HG03196 (cell line): ENCODE measurements around the gene TNIK.
"Not testable (repeated sequence)": the region's sequence is repeated elsewhere in the genome, so short reads cannot be mapped to it uniquely, and the experiment has no call there.

Source experiments
- ATAC-seq: cut with Tn5 transposase; IDR thresholded peaks from one replicate; pipeline ENCODE4 v1.9.1; 2021; ENCODE audit not compliant: unreplicated experiment

Gene TNIK

DNA sequence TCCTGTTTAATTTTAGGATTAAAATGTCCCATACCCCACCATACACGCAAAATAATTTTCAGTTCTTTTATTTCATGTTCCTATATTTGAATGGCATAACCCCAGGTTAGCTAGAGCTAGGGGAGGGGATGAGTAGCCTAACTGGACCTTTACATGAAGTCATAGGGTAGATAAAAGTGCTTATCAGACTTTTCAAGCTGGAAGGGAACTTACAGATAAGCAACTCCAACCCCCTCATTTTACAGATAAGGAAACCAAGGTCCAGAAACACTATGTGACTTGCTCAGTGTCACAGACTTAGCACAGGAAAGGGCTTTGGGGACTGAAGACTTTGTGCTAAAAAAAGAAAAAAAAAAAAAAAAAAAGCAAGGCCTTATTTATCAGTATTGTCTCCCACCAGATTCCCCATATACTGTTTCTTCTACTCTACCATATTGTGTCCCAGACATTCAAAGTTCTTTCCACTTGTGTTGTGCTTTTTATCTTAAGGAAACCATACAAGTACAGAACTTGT lies 10.6 kb upstream of the TNIK start:
- ATAC-seq = no peak

DNA sequence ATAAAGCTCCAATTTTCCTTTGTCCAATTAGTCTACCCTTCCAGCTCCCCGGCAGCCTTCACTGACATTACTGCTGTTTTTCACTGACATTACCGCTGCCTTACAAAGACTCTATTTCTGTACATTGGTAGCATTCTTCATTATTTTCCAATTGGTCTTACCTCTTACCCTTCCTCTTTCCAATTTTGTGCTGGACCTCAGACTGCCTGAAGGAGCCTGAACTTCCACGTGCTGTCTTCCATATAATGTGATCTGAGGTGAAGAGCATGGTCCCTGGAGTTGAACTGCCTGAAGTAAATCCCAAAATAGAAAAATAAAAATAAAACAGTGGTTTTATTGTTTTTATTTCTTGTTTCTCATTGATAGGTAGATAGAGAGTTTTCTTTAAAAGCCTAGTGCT lies 9.2 kb upstream of the TNIK start:
- ATAC-seq = no peak

DNA sequence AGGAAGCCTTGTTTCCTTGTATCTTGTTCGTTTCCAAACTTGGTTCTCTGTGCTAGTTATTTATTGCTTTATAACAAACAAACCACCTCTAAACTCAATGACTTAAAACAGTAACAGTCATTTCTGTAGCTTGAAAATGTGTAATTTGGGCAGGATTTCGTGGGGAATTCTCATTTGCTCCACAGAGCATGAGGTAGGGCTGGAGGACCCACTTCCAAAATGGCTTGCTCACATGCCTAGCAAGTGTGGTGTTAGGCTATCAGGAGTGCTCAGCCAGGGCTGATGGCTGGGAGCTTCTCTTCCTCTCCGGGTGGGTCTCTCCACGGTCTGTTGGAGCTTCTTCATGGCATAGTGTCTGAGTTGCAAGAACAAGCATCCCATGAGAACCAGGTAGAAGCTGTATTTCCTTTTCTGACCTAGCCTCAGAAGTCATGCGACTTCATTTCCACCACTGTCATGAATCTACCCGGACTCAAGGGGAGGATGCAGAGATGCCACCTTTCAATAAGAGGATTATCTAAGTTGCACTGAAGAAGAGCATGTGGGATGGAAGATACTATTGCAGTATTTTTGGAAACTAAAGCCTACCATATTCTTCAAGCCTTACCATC lies 8.2 kb upstream of the TNIK start:
- ATAC-seq = no peak

DNA sequence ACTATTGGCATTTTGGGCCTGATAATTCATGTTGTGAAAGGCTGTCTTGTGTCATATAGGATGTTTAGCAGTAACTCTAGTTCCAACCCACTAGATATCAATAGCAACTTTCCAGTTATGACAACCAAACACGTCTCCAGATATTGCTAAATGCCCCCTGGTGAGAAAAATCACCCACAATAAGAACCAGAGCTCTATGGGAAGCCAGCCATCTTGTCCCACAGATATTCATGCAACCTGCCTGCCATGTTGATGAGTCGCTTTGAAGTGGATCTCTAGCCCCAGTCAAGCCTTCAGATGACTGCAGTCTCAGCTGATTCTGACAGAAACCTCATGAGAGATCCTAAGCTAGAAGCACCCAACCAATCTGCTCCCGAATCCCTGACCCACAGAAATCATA lies 5.6 kb upstream of the TNIK start:
- ATAC-seq = no peak

DNA sequence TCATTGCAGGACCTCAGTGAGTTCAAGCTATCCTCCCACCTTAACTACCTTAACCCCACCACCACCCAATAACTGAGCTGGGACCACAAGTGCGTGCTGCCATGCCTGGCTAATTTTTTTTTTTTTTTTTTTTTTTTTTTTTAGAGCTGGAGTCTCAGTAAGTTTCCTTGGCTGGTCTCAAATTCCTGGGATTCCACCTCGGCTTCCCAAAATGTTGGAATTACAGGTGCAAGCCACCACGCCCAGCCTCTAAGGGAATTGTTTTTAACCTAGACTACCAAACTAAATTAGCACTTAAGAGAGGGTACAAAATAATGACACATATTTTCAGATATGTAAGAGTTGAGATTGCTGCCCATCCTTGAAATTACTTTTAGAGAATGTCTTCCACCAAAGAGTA lies 4.3 kb upstream of the TNIK start:
- ATAC-seq = no peak

DNA sequence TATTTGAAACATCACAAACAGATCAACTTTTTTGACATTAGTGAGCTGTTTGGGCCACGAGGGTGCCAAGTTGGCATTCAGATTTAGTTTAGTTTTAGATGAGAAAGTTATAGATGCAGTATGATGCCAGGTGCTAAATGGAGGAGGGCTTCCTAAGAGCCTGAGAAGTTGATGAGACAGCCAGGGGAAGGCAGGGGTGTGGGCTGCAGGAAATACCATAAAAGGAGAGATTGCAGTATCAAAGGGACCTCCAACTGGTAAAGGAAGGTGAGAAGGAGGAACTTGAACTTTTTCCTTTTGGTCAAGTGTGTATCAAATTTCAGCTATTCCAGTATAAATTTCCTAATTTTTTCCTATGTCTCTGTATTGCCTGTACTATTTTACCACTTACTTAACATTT lies 2.0 kb upstream of the TNIK start:
- ATAC-seq = no peak

DNA sequence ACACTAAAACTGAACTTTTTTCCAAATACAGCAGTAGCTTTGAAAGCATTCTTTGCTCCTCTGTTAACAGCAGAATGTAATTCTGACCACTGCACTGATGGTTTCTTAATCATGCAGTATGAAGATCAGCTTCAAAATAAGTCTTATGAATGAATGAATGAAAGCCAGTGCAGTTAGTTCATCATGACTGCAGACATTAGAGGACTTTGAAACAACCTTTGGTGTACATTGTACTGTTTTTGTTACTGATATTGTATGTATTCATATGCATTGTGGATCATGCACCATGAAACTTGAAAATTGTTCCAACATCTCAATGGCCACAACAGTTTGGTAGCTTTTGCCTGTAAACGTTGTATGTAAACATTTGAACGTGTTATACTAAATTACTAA lies 1.3 kb upstream of the TNIK start:
- no peak for ATAC-seq

DNA sequence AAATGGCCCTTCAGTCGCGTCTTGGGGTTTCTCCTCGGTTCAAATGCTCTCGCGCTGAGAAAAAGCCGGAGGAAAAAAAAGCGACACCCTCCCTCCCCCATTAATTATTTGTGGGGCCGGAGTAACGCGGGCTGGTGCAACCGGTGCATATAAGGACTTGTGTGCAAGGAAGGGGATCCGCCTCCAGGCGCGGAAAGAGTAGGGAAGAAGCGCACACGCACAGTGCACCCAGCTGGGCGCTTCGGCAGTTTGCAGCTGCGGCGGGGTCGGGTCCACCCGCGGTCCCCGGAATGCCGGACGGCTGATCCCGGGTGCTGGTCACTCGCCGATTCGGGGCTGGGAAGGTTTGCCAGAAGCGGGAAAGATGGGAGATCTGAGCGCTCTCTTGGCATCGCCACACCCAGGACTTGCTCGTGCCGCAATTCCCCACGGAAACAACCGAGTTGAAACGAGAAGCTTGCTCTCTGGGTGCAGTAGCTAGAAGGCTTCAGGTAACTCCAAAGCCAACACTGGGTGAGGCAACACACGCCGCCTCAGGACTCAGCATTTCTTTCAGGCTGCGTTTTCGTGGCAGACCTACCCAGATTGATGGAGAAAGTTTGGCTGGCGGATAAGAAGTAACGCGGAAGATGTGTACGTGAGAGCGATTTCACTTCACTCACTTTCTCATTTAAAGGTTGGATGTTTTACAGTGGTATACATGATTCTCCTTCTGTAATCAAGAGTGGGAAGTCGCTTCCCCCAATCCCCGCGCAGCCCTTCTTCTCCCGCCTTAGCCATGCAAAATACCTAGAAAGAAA lies 720 bp upstream of the TNIK start:
- peak; percentile 38 for ATAC-seq

DNA sequence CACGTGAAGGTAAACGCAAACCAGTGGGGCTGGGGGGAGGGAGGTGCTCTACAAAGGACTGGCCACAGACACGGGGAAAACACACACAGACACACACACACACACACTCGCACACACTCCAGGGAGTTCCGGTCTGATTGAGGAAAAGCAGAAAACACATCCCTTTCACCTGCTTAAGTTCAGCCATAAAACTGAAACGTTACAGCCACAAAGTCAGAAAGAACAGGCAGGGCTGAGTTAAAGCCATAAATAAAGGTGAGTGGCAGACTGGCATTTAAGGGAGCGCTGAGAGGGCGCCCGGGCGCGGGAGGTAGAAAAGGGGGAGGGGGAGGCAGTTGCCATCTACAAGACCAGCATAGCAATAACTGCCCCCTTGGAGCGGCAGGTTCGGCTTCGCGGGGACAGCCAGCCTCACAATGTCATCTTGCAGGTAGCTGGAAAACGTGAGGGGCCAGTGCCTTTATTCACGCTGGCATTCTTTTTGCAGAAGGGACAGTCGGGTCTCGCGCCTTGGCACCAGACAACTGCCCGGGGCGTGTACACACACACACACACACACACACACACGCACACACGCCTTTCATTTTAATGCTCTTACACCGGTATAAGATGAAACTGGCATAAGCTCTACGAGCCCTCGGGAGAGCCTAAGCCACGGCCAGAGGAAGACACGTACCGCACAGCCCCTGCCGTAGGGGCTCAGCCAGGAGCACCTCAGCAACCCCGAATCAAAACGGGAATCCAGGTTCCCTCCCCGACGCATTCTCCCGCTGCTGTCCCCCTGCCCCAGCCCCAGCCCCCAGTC lies 866 bp downstream of the TNIK start:
- no peak for ATAC-seq

DNA sequence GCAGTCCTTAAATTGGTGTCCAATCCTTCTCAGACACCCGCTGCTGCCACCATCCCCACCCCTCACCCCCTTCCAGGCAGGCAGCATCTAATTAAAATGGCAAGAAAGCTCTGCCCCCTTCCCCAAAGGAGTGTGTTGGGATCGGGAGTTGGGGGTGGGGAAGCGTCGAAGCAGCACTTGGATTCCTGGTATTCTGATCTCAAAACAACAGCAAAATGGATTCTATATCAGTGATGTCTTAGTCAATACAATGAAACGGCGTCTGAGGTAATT lies 1.4 kb downstream of the TNIK start:
- ATAC-seq = no peak

DNA sequence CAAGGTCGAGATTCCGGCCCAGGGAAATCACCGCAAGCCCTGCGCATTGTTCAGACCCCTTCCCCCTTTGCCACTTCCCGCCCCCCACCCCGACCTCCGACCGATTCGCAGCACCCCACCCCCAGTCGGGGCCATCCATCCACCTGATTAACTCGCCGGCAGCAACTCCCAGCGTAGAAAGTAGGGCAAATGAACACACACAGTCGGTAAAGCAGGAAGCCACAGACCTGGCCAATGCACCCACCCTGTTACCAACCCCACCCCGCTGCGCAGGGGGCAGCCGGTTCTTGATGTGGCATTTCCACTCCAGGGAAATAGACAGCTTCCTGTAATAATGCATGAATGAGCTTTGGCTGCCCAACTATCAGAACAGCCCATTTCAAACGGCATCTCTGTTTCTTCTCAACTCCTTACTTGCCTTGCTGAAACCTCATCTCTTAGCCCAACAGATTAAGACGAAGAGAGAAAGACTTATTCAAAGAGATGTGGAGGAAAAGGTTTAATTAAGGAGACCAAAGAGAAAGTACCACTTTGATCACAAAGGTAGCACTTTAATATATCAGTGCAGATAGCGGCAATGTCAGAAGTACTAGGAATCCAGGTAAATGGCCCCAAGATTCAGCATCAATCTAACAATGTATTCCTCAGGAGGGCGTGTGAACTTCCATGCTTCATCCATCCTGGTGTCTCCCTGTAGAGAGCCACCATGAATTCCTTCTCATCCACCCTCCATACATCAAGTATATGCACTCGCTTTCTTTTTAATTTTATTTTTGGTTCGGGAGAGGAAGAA lies 1.9 kb downstream of the TNIK start:
- ATAC-seq = no peak

DNA sequence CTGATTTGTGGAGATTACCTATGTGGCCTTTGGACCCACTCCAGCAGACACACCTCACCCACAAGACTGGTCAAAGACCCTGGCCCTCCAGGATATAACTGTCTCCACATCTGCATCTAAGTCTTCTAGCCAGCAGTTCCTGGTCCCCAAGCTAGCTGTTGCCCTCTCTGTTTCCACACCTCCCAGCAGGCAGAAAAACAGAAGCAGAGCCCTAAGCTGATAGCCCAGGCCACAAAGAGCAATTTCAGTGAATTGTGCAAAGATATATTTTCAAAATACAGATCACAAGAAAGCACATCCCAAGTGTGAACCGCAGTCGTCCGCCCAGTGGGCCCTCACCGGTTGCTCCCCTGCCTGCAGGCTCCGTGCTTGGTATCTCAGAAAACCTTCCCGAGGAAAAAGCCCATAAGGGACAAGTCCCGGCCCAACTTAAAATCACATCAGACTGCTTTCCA lies 2.6 kb downstream of the TNIK start:
- ATAC-seq = no peak

DNA sequence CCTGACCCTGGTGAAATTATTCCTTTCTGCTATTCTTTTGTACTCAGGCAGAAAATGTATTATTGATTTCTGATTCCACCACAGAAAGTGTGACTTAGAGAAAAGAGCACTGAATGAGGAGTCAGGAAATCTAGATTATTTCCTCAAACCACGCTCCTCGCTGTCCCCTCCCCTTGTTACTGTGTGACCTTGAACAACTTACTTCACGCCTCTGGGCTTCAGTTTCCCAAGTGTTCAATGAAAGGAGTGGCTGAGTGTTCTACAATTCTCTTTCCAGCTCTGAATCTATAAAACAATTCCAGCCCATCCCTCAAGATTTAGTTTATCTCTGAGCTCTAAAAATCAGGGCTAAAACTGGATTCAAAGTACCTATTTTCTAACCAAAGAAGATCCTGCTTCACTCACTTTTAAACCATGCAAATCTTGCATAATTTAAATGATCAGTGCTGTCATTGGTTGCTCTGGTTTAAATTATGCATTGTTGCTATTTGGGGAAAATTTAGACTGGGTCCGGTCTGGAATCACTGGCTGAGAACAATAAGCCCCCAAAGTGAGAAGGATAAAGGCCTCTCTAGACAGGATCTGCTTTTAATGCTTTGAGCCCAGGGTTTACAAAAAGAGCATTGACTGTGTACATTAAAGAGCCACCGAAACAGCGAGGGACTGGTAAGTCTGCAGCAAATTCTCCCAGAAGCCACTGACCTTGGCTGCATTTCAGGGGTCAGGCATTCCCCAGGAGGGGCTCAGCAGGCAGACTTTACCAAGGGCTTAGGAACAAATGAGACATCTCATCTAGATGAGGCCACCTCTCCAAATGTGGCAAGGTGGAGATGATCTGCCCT lies 3.2 kb downstream of the TNIK start:
- no peak for ATAC-seq

DNA sequence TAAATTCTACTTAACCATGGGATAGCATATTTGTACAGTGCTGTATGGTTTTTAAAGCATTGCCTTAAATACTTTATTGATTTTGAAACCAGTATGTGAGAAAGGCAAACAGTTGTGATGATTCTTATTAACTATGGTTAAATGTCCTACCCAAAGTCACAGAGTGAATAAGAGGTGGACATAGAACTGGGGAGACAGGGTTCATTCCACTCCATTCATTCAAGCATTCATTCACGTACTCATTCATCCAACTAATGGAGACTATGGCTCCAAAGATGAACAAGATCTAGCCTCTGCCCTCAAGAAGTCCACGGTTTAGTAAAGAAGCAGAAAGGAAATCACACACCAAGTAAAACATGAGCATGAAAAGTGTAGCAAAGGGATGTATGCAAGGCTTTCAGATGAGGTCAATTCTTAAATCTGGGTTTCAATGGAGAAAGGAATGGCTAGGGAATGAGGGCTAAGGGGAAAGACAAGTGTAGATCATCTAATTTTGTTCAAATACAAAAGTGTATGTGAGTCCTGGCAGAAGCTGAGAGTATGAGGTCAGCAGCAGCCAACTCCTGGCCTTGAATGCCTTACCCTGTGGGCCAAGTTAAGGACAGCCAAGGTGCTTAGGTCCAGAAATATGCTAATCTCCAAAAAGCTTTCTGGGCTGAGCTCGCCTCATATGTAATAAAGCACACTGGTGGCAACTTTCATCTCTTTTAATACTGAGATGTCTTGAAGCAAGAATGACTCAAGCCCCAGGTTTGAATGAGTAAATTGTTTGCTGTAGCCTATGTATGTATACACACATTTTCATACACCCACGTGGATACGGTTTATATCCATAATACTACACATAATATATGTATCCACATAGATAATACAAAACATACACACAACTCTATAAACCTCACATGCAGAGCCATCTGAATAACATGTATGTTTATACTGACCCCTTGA lies 4.3 kb downstream of the TNIK start:
- ATAC-seq = no peak

DNA sequence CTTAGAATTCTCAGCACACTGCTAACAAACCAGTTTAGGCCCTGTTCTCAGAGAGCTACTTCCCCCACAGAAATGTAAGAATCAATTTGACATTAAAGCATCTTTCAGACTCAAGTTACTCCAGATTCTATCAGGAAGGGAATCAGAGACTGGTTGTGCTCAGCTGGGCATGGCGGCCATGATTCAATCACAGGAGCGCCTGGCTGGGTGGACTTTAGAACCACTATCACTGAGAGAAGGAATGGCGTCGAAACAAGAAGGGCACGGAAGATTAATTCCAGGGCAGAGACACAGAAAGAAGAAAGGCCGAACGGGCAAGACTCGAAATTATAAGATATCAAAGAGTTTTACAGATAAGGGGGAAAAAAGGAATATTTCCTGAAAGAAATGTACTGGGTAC lies 6.2 kb downstream of the TNIK start:
- ATAC-seq = no peak

DNA sequence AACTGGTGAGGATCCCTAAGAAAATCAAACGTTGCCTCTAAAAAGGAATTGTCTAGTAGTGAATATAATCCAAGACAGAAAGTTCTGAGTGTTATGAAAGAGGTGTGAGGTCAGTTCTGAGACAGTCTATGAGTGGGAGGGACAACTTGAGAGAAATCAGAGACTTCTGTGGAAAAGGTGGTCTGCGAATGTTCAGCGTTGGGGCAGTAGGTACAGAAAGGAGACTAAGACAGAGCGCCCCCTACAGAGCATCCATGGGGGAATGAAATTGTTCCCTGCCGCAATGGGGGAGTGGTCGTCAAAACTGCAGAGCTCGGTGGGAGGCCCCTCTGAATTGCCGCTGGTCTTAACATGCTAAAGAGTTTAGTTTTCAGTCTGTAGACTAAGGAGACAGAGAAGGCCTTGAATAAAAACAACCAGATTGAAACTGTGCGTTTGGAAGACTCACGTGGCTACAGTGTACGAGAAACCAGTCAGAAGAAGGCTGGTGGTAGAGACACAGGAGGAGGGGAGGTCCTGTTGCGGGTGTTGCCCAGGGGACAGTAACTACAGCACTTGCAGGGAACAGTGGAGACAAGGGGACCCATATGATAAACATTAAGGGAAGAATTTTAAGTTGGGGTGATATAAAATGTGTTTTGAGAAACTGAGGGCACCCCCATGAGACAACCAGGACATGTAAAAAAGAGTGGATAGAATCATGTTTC lies 6.9 kb downstream of the TNIK start:
- ATAC-seq = no peak

DNA sequence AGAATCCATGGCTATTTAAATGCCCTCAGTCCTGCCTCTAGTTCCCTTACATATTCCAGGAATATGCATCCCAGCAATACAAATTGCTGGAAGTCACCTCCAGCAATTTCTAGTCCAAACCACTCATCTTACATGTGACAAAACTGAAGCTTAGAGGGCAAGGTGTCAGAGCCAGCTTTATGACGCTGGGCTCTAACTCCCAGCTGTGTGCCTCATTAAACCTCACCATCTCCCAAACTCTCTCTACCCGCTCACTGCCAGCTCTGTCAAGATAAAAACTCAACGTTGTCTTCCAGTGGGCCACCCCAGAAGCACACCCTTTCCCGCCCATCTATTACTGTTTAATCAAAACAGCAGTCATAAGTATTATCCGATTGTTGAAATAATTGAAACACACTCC lies 7.9 kb downstream of the TNIK start:
- no peak for ATAC-seq

DNA sequence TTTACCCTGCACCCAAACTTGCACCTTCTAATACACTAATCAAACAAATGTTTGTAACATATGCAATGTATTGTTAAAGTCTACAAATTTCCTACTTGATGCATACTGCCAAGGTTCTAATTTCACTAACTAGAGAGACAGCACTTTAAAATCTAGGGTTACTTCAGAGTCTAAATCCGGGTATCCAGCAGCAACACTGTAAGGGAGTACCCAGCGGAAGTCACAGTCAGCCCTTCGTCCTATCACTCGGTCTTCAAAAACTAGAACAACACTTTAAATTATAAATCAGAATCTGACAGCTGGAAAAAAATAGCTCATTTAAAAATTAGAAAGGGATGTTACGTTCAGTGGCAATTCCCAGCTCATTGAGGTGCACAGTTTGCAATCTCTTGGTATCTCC lies 8.3 kb downstream of the TNIK start:
- no peak for ATAC-seq

DNA sequence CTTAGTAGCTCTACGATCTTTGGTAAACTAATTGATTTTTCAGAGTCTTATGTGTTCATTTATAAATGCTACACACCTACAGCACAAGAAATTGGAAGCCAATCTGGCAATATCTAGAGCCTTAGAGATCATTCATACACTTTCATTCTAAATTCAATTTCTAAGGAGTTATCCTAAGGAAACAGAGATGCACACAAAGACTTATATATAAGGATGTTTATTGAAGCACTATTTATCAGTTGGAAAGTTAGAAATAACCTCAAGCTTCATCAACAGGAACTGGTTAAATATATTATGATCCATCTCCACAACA lies 12.7 kb downstream of the TNIK start:
- ATAC-seq = not testable (repeated sequence)
